NAMALWA (cell line): Measurements from ENCODE around the gene KRTAP10-9.
A peak's percentile ranks its signal among the peaks of the same experiment; 100 is the strongest.
"Not testable (repeated sequence)": the region's sequence is repeated elsewhere in the genome, so short reads cannot be mapped to it uniquely, and the experiment has no call there.

Experiments
- DNase-seq: peaks from one replicate; pipeline ENCODE4 v3.0.0-alpha.2; 2015; ENCODE audit warnings: low spot score

The KRTAP10-9 gene

DNA sequence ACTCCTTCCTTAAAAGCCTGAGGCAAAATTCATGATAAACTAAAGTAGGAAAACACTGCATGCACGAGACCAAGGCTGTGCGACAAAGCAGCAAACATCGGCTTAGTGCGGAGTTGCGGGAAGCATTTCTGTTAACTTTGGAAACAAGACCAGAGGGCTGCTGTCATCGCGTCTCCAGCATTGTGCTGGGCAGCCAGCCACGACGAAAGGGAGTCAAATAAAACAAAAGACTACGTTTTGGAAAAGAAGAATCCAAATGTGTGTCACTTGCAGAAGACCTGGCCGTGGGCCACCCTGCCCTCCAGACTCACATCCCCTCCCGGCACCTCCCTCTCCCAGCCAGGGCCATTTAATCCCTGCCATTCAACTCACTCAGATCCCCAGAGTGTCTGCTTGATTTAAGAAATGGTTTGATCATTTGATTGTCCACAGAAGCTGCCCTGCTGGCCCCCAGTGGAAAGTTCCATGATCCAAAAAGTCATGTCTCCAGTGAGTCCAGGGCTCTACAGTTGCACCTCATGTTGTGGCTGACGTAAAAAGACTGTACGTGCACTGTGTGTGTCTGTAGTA is 16.9 kb downstream of the KRTAP10-9 start:
- no peak for DNase-seq

DNA sequence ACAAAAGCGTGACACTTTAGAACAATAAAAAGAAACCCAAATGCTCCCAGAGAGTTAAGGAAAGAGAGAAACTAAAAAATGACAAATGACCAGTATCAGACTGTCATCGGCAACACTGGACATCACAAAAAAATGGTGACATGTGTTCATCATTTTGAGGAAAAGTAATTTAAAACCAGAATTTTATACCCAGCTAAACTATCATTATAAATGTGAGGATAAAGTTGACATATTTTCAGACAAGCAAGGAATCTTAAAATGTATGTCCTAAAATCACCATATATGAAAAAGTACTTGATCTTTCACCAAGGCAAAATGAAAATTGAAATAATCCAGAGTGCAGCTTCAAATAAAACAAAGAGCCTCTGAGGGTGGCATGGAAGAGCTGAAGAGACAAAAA is 18.0 kb downstream of the KRTAP10-9 start:
- DNase-seq: no peak

DNA sequence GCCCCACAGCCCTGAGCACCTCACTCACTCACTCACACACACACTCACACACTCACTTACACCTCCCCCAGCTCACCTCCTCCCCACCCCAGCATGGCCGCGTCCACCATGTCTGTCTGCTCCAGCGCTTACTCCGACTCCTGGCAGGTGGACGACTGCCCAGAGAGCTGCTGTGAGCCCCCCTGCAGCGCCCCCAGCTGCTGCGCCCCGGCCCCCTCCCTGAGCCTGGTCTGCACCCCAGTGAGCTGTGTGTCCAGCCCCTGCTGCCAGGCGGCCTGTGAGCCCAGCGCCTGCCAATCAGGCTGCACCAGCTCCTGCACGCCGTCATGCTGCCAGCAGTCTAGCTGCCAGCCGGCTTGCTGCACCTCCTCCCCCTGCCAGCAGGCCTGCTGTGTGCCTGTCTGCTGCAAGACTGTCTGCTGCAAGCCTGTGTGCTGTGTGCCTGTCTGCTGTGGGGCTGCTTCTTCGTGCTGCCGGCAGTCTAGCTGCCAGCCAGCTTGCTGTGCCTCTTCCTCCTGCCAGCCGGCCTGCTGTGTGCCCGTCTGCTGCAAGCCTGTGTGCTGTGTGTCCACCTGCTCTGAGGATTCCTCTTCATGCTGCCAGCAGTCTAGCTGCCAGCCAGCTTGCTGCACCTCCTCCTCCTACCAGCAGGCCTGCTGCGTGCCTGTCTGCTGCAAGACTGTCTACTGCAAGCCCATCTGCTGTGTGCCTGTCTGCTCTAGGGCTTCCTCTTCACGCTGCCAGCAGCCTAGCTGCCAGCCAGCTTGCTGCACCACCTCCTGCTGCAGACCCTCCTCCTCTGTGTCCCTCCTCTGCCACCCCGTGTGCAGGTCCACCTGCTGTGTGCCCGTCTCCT is 19.7 kb downstream of the KRTAP10-9 start, which contains the start of gene KRTAP10-11:
Gene KRTAP10-11 (plus strand): TSS at position 49 of the 856 bp plus-strand sequence. CDS start 45 bp downstream, at position 94.
- DNase-seq: not testable (repeated sequence)

DNA sequence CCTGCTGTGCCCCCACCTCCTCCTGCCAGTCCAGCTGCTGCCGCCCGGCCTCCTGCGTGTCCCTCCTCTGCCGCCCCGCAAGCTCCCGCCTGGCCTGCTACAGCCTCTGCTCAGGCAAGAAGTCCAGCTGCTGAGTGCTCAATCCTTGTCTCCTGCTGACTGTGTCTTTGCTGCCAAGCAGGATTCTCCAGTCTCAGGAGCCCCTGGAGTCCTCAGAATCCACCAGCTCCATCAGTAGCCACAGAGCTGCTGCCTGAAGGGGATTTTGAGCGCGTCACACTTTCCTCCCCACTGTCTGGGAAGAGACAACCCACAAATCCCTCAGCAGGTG is 20.3 kb downstream of the KRTAP10-9 start:
- no peak for DNase-seq

DNA sequence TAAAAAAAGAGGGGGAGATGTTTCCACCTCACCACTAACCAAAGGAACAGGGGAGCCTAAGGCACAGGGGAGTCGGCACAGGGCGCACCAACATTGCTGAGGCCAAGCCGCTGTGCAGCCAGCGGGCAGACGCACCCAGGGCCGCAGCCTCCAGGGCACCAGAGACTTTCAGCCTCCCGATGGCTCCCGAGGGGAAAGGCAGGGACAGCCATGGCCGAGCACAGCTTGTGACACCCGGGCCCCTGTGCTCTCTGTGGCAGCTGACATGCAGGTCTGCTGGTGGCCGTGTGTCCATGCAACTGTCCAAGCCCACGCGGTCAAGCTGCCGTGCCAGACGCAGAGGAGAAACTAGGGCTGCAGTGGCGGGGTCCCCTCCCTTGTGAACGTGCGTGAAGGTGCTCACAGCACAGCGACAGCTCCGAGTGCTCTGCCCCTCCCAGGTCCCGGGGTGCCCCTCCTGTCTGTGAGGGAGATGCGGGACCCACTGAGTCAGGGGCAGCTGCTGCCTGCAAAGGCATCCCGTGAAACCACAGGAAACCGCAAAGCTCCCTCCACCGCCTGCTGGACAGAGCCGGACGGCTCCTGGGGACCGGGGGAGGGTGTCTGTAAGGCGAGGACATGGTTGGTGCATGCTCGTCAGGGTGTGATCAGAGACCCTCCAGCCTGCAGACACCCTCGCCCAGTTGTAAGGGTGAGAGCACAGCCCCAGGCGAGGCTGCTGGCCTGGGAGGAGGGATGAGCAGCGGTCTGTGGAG is 21.8 kb downstream of the KRTAP10-9 start:
- DNase-seq: no peak

DNA sequence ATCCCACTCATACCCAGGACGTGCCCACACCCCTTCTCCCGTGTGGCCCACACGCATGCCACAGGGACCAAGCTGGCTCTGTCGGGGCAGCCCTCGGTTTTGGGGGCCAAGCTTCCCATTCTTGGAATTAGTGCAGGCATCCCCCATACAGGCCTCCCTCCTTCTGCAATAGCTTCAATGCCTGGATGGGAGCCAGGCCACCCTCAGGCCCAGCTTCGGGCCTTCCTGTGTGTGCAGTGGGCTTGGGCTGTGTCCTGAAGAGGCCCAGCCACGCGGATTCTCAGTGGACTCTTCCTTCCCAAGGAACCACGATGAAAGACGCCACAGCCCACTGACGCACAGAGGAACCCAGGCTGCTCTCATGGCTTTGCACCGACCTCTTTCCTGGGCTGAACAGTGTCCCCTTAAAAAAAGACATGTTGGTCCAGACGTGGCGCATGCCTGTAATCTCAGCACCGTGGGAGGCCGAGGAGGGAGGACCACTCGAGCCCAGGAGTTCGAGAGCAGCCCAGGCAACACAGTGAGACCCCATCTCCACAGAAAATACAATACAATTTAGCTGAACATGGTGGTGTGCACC is 22.7 kb downstream of the KRTAP10-9 start:
- no peak for DNase-seq

DNA sequence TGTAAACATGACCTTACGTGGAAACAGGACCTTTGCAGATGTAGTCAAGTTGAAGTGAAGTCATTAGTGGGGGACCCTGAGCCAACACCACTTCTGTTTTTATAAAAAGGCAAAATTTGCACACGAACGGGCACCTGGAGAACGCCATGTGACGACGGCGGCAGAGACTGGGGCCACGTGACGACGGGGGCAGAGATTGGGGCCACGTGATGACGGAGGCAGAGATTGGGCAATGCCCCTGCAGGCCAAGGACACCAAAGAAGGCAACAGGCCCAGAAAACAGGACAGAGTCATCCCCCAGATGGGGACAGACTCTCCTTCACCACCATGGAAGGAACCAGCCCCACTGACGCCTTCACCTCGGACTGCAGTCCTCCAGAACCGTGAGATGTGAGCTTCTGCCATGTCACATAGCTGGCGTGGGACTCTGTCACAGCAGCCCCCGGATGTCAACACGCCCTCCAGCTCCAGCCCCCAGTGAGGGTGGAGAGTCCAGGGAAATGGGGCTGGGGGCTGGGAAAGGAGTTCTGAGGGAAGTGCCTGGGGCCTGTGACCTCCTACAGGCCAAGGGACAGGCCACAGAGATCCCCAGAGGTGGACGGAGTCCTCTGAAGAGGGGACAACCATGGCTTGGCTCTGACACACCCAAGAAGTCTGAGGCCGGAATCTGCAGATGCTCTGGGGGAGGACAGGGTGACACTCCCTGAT is 23.5 kb downstream of the KRTAP10-9 start:
- no peak for DNase-seq

DNA sequence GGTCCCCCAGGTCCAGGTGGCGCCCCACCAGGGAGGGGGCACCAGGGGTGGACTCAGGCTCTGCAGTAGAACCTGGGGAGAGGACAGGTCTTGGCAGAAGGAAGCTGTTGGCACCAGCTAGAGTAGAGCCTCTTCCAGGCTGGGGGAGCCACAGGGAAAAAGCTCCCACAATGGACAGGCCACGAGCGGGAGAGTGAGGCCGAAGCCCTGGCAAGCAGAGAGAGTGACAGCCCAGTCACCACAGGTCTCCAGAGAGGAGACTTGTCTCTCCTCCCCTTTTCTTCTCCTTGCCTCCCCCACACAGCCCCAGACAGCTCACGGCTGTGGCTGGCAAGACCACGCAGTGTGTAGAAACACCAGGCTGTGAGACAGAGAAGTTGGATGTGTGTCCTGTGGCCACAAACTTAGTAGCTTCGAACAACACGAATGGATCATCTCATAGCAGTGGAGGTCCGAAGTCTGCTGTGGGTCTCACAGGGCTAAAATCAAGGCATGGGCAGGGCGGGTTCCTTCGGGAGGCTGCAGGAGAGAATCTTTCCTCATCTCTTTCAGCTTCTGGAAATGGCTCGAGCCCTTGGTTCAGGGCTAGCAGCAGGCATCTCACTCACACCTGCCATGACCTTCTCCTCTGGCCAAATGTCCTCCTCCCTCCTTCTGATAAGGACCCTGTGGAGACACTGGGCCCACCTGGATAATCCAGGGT is 24.2 kb downstream of the KRTAP10-9 start:
- DNase-seq: no peak

DNA sequence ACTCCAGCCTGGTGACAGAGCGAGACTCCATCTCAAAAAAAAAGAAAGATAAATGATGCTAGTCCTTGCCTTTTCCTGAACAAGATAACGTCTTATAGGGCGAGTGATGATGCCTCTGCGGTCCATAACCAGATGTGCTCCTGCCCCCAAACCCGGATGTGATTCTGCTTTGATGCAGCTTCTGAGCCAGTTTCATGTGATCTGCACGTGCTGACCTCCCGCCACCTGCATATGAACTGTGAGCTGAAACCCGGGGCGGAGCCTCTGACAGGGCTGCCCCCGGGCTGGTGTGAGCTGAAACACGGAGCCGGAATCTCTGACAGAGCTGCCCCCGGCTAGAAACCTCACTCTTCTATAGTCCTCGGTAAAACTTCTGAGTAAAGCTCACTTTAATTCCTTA is 26.2 kb downstream of the KRTAP10-9 start:
- DNase-seq: peak; percentile 43

DNA sequence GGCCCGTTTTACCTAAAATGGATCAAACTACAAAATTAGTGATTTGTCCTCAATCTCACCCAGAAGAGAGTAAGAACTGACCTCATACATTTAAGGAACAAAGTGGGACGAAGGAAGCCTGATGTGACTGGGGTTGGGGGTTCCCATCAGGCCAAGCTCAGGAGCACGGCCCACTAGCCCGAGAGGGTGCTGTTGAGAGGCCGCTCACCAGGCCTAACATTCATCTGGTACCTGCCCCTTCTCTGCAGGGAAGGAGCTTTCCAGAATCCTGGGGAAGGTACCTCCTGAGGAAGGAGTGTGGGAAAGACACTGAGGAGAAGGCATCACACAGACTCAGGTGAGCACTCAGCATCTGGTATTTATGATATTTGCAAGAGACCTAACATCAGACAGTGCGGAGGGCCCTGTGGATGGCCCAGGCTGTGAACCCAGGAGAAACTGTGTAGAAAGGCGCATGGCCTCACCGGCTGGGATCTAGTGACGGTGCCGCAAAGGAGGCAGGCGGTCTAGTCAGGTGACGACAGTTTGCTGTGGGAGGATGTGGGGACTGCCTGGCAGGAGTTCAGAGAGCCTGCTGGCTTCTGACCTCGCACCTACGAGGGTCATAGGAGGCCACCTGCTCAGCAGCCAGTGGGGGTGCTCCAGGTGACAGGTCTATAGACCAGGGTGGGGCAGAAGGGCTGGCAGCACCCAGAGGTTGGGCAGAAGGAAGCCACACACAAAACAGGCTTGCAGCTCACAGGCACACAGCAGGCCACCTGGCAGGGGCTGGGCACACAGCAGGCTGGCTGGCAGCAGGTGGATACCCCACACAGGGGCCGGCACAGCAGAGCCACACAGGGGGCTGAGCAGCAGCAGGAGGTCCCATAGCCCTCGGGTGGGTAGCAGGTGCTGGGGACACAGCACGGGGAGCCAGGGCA is 27.0 kb downstream of the KRTAP10-9 start:
- no peak for DNase-seq

DNA sequence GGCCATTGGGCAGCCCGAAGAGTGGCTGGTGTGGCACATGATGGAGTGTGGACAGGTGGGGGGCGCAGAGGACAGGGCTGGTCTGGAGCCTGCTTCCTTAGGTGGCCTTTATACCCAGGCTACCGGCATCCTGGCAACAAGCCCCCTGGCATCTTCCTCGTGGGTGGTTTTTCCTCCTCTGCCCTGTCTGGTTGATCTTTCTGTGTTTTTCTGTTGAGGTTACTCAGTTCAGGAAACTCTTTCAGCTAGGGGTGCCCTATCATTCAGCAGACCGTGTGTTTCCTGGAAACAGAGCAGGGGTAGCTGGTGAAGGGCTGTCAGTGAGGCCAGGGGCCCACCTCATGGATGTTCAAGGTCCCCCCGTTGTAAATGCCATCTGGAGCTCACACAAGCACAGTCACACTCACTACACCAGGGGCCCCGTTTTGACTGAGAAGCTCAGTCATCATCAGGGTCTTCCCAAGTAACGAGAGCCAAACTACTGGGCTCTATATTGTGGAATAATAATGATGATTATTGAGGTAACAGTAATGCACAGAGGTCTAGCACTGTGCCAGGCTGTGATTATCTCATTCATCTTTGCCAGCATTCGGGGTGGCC is 27.8 kb downstream of the KRTAP10-9 start, which contains the start of gene KRTAP12-4:
Gene KRTAP12-4 (minus strand): TSS at position 84 of the 600 bp plus-strand sequence. CDS start 45 bp downstream, at position 39.
- DNase-seq: no peak

DNA sequence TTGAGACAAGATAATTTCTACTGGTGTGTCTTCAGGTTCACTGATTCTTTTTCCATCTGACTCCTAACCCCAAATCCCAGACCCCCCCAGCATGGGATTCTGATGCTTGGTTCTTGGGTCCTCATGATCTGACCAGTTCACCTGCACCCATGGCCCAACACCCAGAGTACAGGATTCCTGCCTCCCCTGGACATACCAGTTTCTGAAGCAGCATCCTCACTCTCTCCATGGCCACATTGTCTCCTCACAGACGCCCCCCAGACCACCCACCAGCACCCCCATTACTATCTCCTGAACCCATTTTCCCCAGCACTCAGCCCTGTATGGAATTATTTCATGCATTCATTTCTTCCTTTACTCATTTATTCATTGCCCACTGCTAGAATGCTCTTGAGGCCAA is 30.0 kb downstream of the KRTAP10-9 start:
- no peak for DNase-seq

DNA sequence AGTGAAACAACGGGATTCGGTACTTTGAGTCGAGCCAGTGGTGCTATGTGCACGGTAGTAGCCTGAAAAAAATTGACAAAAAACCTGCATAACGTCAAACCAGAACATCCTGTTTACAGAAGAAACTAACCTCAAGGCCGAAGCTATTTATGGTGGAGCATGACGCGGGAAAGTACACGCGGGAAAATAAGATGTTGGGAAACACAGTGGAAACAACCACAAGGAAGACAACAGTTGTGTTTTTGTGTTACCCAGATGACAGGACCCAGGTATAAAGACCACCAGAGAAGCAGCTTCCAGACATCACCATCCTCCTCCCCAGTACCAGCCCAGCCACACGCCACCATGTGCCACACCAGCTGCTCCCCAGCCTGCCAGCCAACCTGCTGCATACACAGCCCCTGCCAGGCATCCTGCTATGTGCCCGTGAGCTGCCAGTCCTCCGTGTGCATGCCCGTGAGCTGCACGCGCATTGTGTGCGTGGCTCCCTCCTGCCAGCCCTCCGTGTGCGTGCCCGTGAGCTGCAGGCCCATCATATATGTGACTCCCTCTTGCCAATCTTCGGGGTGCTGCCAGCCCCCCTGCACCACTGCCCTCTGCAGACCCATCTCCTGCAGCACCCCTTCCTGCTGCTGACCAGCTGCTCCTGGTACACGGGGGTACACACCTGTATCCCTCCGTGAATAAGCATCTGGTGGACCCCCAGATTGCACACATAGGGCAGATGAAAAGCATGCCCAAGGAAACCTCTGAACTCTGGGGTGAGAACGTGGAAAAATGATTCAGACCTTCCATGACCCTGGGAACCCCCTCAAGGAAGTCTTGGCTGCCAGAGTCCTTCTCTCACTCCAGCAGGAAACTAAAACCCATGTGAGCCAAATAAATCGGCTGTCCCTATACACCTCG is 31.0 kb downstream of the KRTAP10-9 start, which contains the start of gene KRTAP12-3:
Gene KRTAP12-3 (plus strand): TSS at position 298 of the 906 bp plus-strand sequence. CDS start 48 bp downstream, at position 346.
- no peak for DNase-seq

DNA sequence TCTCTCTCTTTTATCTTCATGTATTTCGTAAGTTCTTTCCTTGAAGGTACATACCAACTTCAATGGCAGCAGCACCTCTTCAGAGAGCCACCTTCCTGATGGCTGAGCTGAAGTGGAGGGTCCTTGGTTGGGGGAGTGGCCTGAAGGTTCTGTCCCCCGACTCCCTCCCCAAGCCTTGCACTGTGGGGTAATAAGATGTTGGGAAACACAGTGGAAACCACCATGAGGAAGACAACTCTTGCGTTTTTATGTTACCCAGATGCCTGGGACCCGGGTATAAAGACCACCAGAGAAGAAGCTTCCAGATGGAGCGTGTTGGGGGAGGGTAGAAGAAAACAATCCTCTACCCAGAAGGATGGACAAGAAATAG is 31.6 kb downstream of the KRTAP10-9 start:
- no peak for DNase-seq

DNA sequence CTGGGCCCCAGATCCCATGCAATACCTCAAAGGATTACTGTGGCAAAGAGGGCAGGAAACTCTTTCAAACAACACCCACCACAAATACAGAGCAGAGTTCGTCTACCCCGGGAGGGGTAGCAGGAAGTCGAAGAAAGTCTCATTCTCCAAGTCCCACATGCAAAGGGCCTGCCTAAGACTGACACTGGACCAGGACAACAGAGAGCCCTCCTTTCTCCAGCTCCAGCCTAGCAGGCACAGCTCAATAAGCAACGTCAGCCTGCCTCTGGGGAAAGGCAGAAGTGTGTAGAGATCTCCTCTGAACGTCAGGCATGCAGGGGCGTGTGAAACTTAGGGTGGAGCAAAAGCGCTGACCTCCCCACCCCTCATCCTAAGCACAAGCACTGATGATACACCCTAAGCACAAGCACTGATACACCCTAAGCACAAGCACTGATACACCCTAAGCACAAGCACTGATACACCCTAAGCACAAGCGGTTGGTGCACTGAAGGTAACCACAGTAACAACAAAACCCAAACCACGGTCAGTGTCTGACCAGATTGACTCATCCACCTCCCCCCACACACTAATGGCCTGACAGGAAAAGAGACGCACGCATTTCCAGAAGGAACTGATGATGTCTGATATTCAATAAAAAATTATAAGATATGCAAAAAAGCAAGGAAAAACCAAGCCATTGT is 32.2 kb downstream of the KRTAP10-9 start:
- DNase-seq: no peak

DNA sequence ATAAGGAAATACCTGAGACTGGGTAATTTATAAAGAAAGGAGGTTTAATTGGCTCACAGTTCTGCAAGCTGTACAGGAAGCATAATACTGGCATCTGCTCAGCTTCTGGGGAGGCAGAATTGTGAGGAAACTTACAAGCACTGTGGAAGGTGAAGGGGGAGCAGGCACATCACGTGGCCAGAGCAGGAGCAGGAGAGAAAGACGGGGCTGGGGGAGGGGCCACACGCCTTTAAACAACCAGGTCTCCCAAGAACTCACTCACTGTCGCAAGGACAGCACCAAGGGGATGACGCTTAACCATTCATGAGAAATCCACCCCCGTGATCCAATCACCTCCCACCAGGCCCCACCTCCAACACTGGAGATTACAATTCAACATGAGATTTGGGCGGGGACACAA is 34.7 kb downstream of the KRTAP10-9 start:
- DNase-seq: not testable (repeated sequence)

DNA sequence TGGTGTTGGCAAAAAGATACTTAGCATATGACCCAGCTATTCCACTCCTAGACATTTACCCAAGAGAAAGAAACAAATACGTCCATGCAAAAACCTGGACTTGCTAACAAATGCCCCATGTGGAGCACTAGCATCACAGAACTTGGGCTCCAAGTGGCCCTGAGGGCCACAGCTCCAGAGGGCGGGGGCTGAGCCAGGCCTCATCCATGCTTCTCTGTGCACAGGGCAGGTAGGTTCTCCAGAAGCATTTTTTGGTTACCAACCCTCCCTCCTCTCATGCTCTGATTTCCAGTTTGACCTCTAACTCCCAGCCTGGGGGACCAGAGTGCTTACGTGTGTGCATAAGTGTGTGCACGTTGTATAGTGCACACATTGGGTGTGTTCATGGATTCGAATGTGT is 37.8 kb downstream of the KRTAP10-9 start:
- DNase-seq: no peak
